Spleen (tissue), 7 donors: ENCODE measurements around the gene CERT1.

Experiments
- POLR2A ChIP-seq, 3 donors: fragments of 450-650 bp; IDR thresholded peaks; one replicate each; pipeline ENCODE4 v1.5.1; 2017; ENCODE audit warnings: antibody characterized with exemption in 3 of 3, mild to moderate bottlenecking in 1 of 3
- TF ChIP-seq, protein P1 (sequence below), 11 experiments: fragments of 200-600 bp in 7 of 11; fragments of 450-650 bp in 4 of 11; sonication (generic) in 4 of 11; IDR thresholded peaks in 8 of 11; conservative IDR thresholded peaks in 3 of 11; 1 replicate in 7 of 11; 2 replicates in 4 of 11; pipeline versions ENCODE4 v1.4.0 to v1.8.0; 2016 to 2021; ENCODE audit warnings: antibody characterized with exemption in 11 of 11, inconsistent platforms in 4 of 11, mild to moderate bottlenecking in 1 of 11
- donor health status: DM: no; HTN: no; CAD: no; lungs with moderate emphysema.
- donor health status: DM: no; HTN: no; CAD: no.
- donor health status: DM: no; HTN: no; CAD: no.

- TF ChIP-seq POLR2A (IDR thresholded peaks at IDR 0.05), result no peak
- TF ChIP-seq, protein P1, sequence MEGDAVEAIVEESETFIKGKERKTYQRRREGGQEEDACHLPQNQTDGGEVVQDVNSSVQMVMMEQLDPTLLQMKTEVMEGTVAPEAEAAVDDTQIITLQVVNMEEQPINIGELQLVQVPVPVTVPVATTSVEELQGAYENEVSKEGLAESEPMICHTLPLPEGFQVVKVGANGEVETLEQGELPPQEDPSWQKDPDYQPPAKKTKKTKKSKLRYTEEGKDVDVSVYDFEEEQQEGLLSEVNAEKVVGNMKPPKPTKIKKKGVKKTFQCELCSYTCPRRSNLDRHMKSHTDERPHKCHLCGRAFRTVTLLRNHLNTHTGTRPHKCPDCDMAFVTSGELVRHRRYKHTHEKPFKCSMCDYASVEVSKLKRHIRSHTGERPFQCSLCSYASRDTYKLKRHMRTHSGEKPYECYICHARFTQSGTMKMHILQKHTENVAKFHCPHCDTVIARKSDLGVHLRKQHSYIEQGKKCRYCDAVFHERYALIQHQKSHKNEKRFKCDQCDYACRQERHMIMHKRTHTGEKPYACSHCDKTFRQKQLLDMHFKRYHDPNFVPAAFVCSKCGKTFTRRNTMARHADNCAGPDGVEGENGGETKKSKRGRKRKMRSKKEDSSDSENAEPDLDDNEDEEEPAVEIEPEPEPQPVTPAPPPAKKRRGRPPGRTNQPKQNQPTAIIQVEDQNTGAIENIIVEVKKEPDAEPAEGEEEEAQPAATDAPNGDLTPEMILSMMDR (IDR thresholded peaks at IDR 0.05 in 8 of 11, conservative IDR thresholded peaks at IDR 0.05 in 3 of 11), result no peak
Measured at GRCh38 chr5:75342836-75343235, 168.6 kb downstream of the CERT1 start.
